ENCODE data around the gene PSD4. TPM values are rescaled to one million over a fixed set of nuclear protein-coding genes. Genes with fewer than 3 reads are reported as not detected.

The PSD4 gene
- polyA plus RNA-seq, 1 of the 3 experiments (the other 2 are of a cell fraction) = 0.35 TPM

DNA sequence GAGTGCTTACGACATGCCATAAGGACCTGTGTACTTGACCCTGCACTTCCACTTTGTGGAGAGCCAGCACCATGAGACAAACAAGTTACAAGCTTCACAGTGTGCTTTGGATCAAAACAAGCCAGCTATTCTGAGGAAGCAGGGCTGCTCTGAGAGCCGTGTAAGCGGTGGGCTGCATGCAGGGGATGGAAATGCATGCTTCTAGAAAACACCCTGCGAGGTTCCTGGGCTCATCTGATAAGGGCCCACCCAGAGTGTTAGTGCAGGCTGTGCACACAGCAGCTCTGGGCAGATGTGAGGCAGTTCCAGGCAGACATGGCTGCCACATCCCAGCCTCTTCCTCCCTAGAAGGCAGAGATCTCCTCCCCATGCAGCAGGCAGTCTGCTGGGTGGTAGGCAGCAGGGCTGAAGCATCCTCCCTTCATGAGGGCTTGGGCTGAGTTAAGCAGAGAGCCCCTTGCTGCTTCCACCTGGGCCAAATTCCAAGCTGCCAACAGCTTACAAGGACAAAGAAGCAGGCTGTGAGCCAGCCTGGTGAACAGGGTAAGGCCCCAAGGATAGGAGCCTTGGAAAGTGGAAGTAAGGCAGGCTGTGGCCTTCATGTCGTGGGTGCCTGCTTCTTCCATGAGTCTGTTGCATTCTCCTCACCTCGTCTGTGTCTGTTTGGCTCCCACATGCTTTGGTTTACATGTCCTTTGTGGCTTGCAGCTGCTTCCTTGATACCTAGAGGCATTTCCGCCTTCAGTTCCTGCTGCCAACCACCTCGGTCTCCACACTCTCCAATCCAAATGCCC lies 7.7 kb downstream of the PSD4 start:
- Histone ChIP-seq H3K9me3 (no peaks in the 10 kb centered on the region), H3K4me1 (ENCODE audit: control insufficient read depth in 1 of 2, insufficient read depth in 2 of 2, low read depth in 1 of 2, low read length in 1 of 2) (no peaks in the 10 kb centered on the region; a peak in 1 of 4 replicates), H3K9ac (no peak overlapping the region), H2AFZ (ENCODE audit: low read depth) (no peak overlapping the region), H3F3A (replicated peaks; ENCODE audit: insufficient read depth) (no peaks in the 10 kb centered on the region), H3K27ac (ENCODE audit: low read depth in 2 of 2, low read length in 1 of 2) (no peak overlapping the region), H3K9me2 (no peaks in the 10 kb centered on the region), H3K36me3 (replicated peaks in 1 of 2; ENCODE audit: control insufficient read depth in 1 of 2, insufficient read depth in 2 of 2, low read length in 1 of 2) (no peaks in the 10 kb centered on the region), H3K4me3 (ENCODE audit: low read depth in 2 of 2, low read length in 1 of 2) (no peak overlapping the region), H3K79me2 (ENCODE audit: insufficient read depth) (no peaks in the 10 kb centered on the region), H4K20me1 (ENCODE audit: insufficient read depth) (no peaks in the 10 kb centered on the region), H3K4me2 (no peak overlapping the region), H3K27me3 (ENCODE audit: insufficient read depth) (peaks cover 5% of the 10 kb centered on the region; the same call in 1 of the 2 replicates)
- ChIA-PET CTCF (interaction anchor here (0.6 to 3.4 kb wide), 4 partner anchors 18 to 208 kb away, joined by 3 to 27 read pairs (median 10); no protein-coding TSS in a partner anchor), POLR2A (no interaction called here)
- DNase-seq = no peak
- WGBS (ENCODE audit: low lambda C conversion rate) = 41% methylated on average over 8 of the region's 8 CpGs
- TF ChIP-seq MXI1 (IDR thresholded peaks at IDR 0.05; ENCODE audit: low read depth, low read length) (no peak), RFX5 (IDR thresholded peaks at IDR 0.05; ENCODE audit: low read length) (no peak), GABPA (IDR thresholded peaks at IDR 0.05; ENCODE audit: low read depth) (no peak), SMC3 (IDR thresholded peaks at IDR 0.05; ENCODE audit: low read depth, low read length) (no peak), JUND (IDR thresholded peaks at IDR 0.05) (no peak), RCOR1 (IDR thresholded peaks at IDR 0.05; ENCODE audit: low read length) (no peak), CHD2 (IDR thresholded peaks at IDR 0.05; ENCODE audit: low read length, partially characterized antibody) (no peak), RAD21 (IDR thresholded peaks at IDR 0.05; ENCODE audit: low read length) (no peak)
- TF ChIP-seq, protein P1, sequence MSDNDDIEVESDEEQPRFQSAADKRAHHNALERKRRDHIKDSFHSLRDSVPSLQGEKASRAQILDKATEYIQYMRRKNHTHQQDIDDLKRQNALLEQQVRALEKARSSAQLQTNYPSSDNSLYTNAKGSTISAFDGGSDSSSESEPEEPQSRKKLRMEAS (IDR thresholded peaks at IDR 0.05; ENCODE audit: low read depth) = no peak
- TF ChIP-seq, protein P2, sequence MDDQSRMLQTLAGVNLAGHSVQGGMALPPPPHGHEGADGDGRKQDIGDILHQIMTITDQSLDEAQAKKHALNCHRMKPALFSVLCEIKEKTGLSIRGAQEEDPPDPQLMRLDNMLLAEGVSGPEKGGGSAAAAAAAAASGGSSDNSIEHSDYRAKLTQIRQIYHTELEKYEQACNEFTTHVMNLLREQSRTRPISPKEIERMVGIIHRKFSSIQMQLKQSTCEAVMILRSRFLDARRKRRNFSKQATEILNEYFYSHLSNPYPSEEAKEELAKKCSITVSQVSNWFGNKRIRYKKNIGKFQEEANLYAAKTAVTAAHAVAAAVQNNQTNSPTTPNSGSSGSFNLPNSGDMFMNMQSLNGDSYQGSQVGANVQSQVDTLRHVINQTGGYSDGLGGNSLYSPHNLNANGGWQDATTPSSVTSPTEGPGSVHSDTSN (IDR thresholded peaks at IDR 0.05) = no peak

DNA sequence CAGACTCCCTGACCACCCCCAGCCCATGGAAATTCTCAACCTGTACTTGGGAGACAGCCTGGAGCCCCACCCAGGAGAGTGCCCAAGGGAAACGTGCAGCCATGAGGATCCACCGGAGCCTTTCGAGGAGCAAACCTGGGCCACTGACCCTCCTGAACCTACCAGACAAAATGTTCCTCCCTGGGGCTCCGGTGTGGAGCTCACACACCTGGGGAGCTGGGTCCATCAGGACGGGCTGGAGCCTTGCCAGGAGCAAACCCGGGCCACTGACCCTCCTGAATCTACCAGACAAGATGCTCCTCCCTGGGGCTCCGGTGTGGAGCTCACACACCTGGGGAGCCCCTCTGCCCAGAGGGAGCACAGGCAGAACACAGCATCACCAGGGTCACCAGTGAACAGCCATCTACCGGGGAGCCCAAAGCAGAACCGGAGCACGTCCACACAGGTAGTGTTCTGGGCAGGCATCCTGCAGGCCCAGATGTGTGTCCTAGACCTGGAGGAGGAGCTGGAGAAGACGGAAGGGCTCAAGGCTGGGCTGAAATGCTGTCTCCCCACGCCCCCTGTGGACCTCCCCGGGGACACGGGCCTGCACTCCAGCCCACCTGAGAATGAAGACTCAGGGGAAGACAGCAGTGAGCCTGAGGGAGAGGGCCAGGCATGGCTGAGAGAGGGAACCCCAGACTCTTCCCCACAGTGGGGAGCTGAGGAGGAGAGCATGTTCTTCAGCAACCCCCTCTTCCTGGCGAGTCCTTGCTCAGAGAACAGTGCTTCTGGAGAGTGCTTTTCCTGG lies 8.9 kb downstream of the PSD4 start:
- H3K79me2 ChIP-seq (ENCODE audit: insufficient read depth) = no peaks in the 10 kb centered on the region
- no peaks in the 10 kb centered on the region; the same call in 1 of the 2 replicates for H3K27me3 ChIP-seq (ENCODE audit: insufficient read depth)
- DNase-seq = no peak
- H3K4me2 ChIP-seq = no peak overlapping the region
- no peak overlapping the region for H3K9ac ChIP-seq
- no peak overlapping the region for H3K4me3 ChIP-seq (ENCODE audit: low read depth in 2 of 2, low read length in 1 of 2)
- no peak overlapping the region for H3K27ac ChIP-seq (ENCODE audit: low read depth in 2 of 2, low read length in 1 of 2)
- no peaks in the 10 kb centered on the region; a peak in 1 of 4 replicates for H3K4me1 ChIP-seq (ENCODE audit: control insufficient read depth in 1 of 2, insufficient read depth in 2 of 2, low read depth in 1 of 2, low read length in 1 of 2)
- H3F3A ChIP-seq (replicated peaks; ENCODE audit: insufficient read depth) = no peaks in the 10 kb centered on the region
- no peaks in the 10 kb centered on the region for H3K9me2 ChIP-seq
- CTCF ChIA-PET = interaction anchor here (0.9 to 3.4 kb wide), 5 partner anchors 14 to 207 kb away, joined by 3 to 27 read pairs (median 4); no protein-coding TSS in a partner anchor
- no peaks in the 10 kb centered on the region for H3K9me3 ChIP-seq
- no peaks in the 10 kb centered on the region for H3K36me3 ChIP-seq (replicated peaks in 1 of 2; ENCODE audit: control insufficient read depth in 1 of 2, insufficient read depth in 2 of 2, low read length in 1 of 2)
- POLR2A ChIA-PET = no interaction called here
- no peaks in the 10 kb centered on the region for H4K20me1 ChIP-seq (ENCODE audit: insufficient read depth)
- 63% methylated on average over 5 of the region's 15 CpGs for WGBS (ENCODE audit: low lambda C conversion rate)
- H2AFZ ChIP-seq (ENCODE audit: low read depth) = no peak overlapping the region
- TF ChIP-seq RXRA (IDR thresholded peaks at IDR 0.05; ENCODE audit: borderline replicate concordance, low read depth) (no peak), JUND (IDR thresholded peaks at IDR 0.05) (no peak), TCF12 (IDR thresholded peaks at IDR 0.05) (no peak), RFX5 (IDR thresholded peaks at IDR 0.05; ENCODE audit: low read length) (no peak), NFIC (IDR thresholded peaks at IDR 0.05; ENCODE audit: borderline replicate concordance) (no peak), CHD2 (IDR thresholded peaks at IDR 0.05; ENCODE audit: low read length, partially characterized antibody) (no peak), SMC3 (IDR thresholded peaks at IDR 0.05; ENCODE audit: low read depth, low read length) (no peak), POLR2AphosphoS5 (IDR thresholded peaks at IDR 0.05; ENCODE audit: low read depth, low read length) (no peak), NRF1 (IDR thresholded peaks at IDR 0.05; ENCODE audit: low read depth, low read length) (no peak), RAD21 (IDR thresholded peaks at IDR 0.05; ENCODE audit: low read length) (no peak), RCOR1 (IDR thresholded peaks at IDR 0.05; ENCODE audit: low read length) (no peak), TAF1 (IDR thresholded peaks at IDR 0.05; ENCODE audit: borderline replicate concordance, low read depth, low read length) (no peak), SIN3A (IDR thresholded peaks at IDR 0.05; ENCODE audit: borderline replicate concordance, low read depth, low read length) (no peak)
- TF ChIP-seq, protein P2 (IDR thresholded peaks at IDR 0.05) = no peak
- TF ChIP-seq, protein P3, sequence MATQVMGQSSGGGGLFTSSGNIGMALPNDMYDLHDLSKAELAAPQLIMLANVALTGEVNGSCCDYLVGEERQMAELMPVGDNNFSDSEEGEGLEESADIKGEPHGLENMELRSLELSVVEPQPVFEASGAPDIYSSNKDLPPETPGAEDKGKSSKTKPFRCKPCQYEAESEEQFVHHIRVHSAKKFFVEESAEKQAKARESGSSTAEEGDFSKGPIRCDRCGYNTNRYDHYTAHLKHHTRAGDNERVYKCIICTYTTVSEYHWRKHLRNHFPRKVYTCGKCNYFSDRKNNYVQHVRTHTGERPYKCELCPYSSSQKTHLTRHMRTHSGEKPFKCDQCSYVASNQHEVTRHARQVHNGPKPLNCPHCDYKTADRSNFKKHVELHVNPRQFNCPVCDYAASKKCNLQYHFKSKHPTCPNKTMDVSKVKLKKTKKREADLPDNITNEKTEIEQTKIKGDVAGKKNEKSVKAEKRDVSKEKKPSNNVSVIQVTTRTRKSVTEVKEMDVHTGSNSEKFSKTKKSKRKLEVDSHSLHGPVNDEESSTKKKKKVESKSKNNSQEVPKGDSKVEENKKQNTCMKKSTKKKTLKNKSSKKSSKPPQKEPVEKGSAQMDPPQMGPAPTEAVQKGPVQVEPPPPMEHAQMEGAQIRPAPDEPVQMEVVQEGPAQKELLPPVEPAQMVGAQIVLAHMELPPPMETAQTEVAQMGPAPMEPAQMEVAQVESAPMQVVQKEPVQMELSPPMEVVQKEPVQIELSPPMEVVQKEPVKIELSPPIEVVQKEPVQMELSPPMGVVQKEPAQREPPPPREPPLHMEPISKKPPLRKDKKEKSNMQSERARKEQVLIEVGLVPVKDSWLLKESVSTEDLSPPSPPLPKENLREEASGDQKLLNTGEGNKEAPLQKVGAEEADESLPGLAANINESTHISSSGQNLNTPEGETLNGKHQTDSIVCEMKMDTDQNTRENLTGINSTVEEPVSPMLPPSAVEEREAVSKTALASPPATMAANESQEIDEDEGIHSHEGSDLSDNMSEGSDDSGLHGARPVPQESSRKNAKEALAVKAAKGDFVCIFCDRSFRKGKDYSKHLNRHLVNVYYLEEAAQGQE (IDR thresholded peaks at IDR 0.05; ENCODE audit: low read depth, low read length) = no peak

All from SK-N-SH (cell line).